ENCODE data around the gene ESRP2. TPM values are rescaled to one million over a fixed set of nuclear protein-coding genes. Genes with fewer than 3 reads are reported as not detected.

ESRP2 gene
- total RNA-seq (under 1 TPM in 3 of 4 donors, not detected in 1; under 0.01 to 0.16 (median 0.14) TPM), polyA plus RNA-seq (10 to 100 TPM; 24.0 to 50.0 (median 25.4) TPM)

DNA sequence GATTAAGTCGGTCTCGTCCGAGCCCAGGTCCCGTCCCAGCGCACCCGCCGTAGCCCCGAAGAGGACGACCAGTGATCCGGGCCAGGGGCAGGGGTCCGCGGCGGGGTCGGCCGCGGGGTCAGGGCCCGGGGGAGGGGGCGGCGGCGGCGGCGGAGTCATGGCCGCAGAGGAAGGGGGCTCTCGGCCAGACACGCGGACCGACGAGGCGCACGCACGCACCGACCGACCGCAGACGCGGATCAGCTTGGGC lies at the start of gene ESRP2:
Gene ESRP2, minus strand, starts transcription at position 241 of the 250 bp plus-strand sequence. Its CDS starts 82 bp downstream, at position 159.
- TF ChIP-seq EP300 (IDR thresholded peaks at IDR 0.05) (no peak), POLR2A (IDR thresholded peaks at IDR 0.05) (no peak), POLR2AphosphoS5 (IDR thresholded peaks at IDR 0.05) (no peak)
- TF ChIP-seq, protein P1, sequence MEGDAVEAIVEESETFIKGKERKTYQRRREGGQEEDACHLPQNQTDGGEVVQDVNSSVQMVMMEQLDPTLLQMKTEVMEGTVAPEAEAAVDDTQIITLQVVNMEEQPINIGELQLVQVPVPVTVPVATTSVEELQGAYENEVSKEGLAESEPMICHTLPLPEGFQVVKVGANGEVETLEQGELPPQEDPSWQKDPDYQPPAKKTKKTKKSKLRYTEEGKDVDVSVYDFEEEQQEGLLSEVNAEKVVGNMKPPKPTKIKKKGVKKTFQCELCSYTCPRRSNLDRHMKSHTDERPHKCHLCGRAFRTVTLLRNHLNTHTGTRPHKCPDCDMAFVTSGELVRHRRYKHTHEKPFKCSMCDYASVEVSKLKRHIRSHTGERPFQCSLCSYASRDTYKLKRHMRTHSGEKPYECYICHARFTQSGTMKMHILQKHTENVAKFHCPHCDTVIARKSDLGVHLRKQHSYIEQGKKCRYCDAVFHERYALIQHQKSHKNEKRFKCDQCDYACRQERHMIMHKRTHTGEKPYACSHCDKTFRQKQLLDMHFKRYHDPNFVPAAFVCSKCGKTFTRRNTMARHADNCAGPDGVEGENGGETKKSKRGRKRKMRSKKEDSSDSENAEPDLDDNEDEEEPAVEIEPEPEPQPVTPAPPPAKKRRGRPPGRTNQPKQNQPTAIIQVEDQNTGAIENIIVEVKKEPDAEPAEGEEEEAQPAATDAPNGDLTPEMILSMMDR (IDR thresholded peaks at IDR 0.05) = no peak
- Histone ChIP-seq H3K4me1 (peaks cover 0 to 37% (median 35%) of the 10 kb centered on the region in 4 donors), H3K27ac (peak within 1 kb of the TSS; percentile 74 to 88 (median 80)), H3K27me3 (no peaks in the 10 kb centered on the region), H3K9me3 (no peaks in the 10 kb centered on the region), H3K36me3 (no peaks in the 10 kb centered on the region), H3K4me3 (peak within 1 kb of the TSS; percentile 39 to 73 (median 54))
- intact Hi-C loops (cut with DNase I) = no loop called here
- DNase-seq = no peak
- WGBS, 2 donors = 1 to 6% methylated on average over 36 of the region's 36 CpGs

DNA sequence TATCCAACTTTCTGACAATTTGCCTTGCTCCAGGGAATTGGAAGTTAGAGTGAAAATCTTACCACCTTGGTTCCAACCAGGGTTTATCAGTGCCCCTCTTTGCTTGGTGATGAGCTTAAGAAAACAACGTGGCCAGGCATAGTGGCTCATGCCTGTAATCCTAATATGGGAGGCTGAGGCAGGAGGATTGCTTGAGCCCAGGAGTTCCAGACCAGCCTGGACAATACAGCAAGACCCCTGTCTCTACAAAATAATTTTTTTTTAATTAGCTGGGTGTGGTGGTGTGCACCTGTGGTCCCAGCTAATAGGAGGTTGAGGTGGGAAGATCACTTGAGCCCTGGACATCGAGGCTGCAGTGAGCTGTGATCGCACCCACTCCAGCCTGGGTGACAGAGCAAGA lies 49.8 kb upstream of the ESRP2 start:
- Histone ChIP-seq H3K27ac (peak overlapping the region in 2 of 4 donors; percentile 16 to 31), H3K4me1 (peaks cover 0 to 13% (median 2%) of the 10 kb centered on the region in 4 donors), H3K4me3 (no peak overlapping the region), H3K27me3 (no peaks in the 10 kb centered on the region), H3K36me3 (peaks cover 0 to 32% (median 8%) of the 10 kb centered on the region in 4 donors), H3K9me3 (no peaks in the 10 kb centered on the region)
- 83 to 91% methylated on average over 3 of the region's 3 CpGs for WGBS, 2 donors
- TF ChIP-seq POLR2AphosphoS5 (IDR thresholded peaks at IDR 0.05) (no peak), EP300 (IDR thresholded peaks at IDR 0.05) (no peak), POLR2A (IDR thresholded peaks at IDR 0.05) (no peak)
- TF ChIP-seq, protein P1 (IDR thresholded peaks at IDR 0.05) = no peak
- intact Hi-C loops (cut with DNase I) = no loop called here
- DNase-seq = no peak

DNA sequence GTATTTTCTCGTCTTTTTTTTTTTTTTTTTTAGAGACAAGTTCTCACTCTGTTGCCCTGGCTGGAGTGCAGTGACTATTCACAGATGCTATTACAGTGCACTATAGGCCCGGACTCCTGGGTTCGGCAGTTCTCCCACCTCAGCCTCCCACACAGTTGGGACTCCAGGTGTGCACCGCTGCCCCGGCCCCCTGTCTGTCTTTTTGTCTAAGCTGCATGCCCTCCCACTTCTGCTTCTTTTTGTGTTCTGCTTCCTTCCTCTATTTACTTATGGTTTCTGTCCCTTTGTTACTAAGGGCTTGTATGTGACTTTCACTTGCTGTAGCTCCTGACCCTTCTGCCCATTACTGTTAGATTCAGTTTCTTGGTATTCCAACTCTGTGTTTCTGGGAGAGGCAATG lies 48.9 kb upstream of the ESRP2 start:
- Histone ChIP-seq H3K36me3 (peaks cover 0 to 26% (median 4%) of the 10 kb centered on the region in 4 donors), H3K9me3 (no peaks in the 10 kb centered on the region), H3K27me3 (no peaks in the 10 kb centered on the region), H3K4me1 (peaks cover 0 to 13% (median 2%) of the 10 kb centered on the region in 4 donors), H3K4me3 (no peak overlapping the region), H3K27ac (peak overlapping the region in 2 of 4 donors; percentile 16 to 31)
- 43 to 73% methylated on average over 5 of the region's 5 CpGs for WGBS, 2 donors
- intact Hi-C loops (cut with DNase I) = no loop called here
- DNase-seq = no peak
- no peak for TF ChIP-seq POLR2AphosphoS5 (IDR thresholded peaks at IDR 0.05)
- TF ChIP-seq, protein P1 (IDR thresholded peaks at IDR 0.05) = no peak
- no peak for TF ChIP-seq POLR2A (IDR thresholded peaks at IDR 0.05)
- no peak for TF ChIP-seq EP300 (IDR thresholded peaks at IDR 0.05)

DNA sequence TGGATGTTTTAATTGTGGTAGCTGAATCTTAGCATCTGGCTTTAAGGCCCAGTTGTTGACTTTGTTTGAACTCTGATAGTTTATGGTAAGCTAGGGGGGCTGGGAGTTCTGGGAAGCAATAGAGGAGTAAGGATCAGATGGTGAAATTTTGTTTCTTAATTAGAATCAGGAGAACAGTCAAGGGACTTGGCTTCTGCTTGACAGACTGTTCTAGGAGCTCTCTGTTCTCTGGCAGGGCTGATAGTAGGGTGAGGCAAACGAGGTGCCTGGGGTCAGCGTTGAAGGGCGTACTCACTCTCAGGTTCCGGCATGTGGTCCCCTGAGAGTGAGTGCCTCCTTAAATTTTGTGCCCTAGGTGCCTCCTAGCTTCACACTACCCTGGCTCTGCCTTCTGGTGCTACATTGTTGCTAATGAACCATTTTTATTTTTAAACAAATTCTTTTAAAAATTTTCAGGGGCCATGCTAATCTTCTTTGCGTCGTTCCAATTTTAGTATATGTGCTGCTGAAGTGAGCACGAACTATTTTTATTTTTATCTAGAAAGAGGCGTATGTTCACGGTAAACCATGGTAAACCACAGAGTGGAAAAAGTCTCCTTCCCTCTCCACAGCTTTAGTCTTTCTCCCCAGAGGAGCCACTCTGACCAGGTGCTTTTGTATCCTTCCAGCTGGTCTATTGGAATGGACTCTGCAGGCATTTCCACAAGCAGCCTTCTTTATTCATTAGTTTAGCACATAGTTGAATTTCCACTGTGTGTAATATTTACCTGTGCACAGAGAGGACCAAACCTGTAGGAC lies 48.1 kb upstream of the ESRP2 start:
- TF ChIP-seq POLR2AphosphoS5 (IDR thresholded peaks at IDR 0.05) (no peak), EP300 (IDR thresholded peaks at IDR 0.05) (no peak), POLR2A (IDR thresholded peaks at IDR 0.05) (no peak)
- TF ChIP-seq, protein P1 (IDR thresholded peaks at IDR 0.05) = no peak
- Histone ChIP-seq H3K9me3 (no peaks in the 10 kb centered on the region), H3K36me3 (peaks cover 0 to 21% (median 4%) of the 10 kb centered on the region in 4 donors), H3K4me3 (no peak overlapping the region), H3K4me1 (peaks cover 0 to 13% (median 2%) of the 10 kb centered on the region in 4 donors), H3K27me3 (no peaks in the 10 kb centered on the region), H3K27ac (peak overlapping the region in 2 of 4 donors; percentile 17 to 31)
- no peak for DNase-seq
- intact Hi-C loops (cut with DNase I) = no loop called here
- 47 to 72% methylated on average over 9 of the region's 9 CpGs for WGBS, 2 donors

All from sigmoid colon (tissue), 7 donors.